Kidney epithelial cell (primary cell): ENCODE results near the gene ZKSCAN3. TPM values are rescaled to one million over a fixed set of nuclear protein-coding genes. Genes with fewer than 3 reads are reported as not detected.

ENCODE experiments used
- DNase-seq: peaks from one replicate; pipeline ENCODE4 v3.0.0-alpha.2; 2010; ENCODE audit warnings: low read depth
- H3K27me3 ChIP-seq: 2 replicates; pipeline ENCODE4 v1.6.0; 2011; ENCODE audit warnings: low read length; ENCODE audit not compliant: control insufficient read depth, insufficient read depth
- H3K36me3 ChIP-seq: 2 replicates; pipeline ENCODE4 v1.5.1; 2011; ENCODE audit warnings: low read length; ENCODE audit not compliant: control insufficient read depth, insufficient read depth
- H3K4me3 ChIP-seq: 2 replicates; pipeline ENCODE4 v1.5.1; 2011; ENCODE audit warnings: low read depth, mild to moderate bottlenecking, control low read depth, low read length
- CTCF ChIP-seq: IDR thresholded peaks from 2 replicates; pipeline ENCODE4 v1.5.1; 2011; ENCODE audit warnings: mild to moderate bottlenecking, moderate library complexity, low read length, control low read depth, inconsistent platforms; ENCODE audit not compliant: insufficient read depth, poor library complexity, severe bottlenecking
- total RNA-seq: library from RNA; depleted of rRNA; stranded (reverse); fragments of >200 nt; gene quantifications from 2 replicates; pipeline ENCODE4 v1.2.3, GENCODE V29; 2015

Gene ZKSCAN3
- total RNA-seq, 1 donor from 2014 or later = 5.5 TPM

DNA sequence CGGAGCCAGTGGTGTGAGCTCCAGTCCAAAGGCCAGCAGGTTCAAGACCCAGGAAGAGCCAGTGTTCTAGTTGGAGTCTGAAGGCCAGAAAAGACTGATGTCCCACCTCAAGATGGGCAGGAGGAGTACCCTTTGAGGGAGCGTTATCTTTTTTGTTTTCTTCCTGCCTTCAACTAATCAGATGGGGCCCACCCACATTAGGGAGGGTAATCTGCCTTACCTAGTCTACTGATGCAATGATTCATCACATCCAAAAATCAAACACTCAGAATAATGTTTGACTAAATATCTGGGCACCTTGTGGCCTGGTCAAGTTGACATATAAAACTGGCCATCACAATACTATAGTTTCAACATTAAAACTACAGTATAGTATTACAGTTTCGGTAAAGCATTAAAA lies 19.7 kb downstream of the ZKSCAN3 start:
- Histone ChIP-seq H3K4me3 (no peak overlapping the region), H3K27me3 (no peaks in the 10 kb centered on the region), H3K36me3 (no peaks in the 10 kb centered on the region)
- TF ChIP-seq CTCF = no peak
- no peak for DNase-seq

- no peak for DNase-seq
- H3K4me3 ChIP-seq = no peak overlapping the region
- H3K27me3 ChIP-seq = no peaks in the 10 kb centered on the region
- H3K36me3 ChIP-seq = no peaks in the 10 kb centered on the region
- no peak for TF ChIP-seq CTCF
Observed at GRCh38 chr6:28370440-28370839, 20.7 kb downstream of the ZKSCAN3 start.

- Histone ChIP-seq H3K27me3 (no peaks in the 10 kb centered on the region), H3K36me3 (no peaks in the 10 kb centered on the region), H3K4me3 (no peak overlapping the region)
- no peak for DNase-seq
- TF ChIP-seq CTCF = no peak
Observed at GRCh38 chr6:28371280-28371679, 21.5 kb downstream of the ZKSCAN3 start.

GRCh38 chr6:28371706-28372451 lies 22.1 kb downstream of the ZKSCAN3 start:
- H3K4me3 ChIP-seq = no peak overlapping the region
- no peak for TF ChIP-seq CTCF
- no peaks in the 10 kb centered on the region for H3K27me3 ChIP-seq
- DNase-seq = no peak
- no peaks in the 10 kb centered on the region for H3K36me3 ChIP-seq

GRCh38 chr6:28373925-28374324 lies 24.2 kb downstream of the ZKSCAN3 start:
- H3K27me3 ChIP-seq = no peaks in the 10 kb centered on the region
- H3K36me3 ChIP-seq = no peaks in the 10 kb centered on the region
- H3K4me3 ChIP-seq = no peak overlapping the region
- TF ChIP-seq CTCF = no peak
- DNase-seq = no peak

DNA sequence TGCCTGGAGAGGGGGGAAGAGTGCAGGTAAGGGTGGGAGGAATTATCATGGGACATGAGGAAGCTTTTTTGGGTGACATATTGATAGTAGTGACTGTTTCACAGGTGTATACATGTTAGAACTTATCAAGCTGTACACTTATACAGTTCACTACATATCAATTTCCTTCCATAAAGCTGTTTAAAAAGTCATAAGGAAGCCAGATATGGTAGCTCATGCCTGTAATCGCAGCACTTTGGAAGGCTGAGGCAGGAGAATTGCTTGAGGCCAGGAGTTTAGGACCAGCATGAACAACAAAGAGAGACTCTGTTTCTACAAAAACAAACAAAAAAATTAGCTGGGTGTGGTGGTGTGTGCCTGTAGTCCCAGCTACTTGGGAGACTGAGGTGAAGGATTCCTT lies 28.1 kb downstream of the ZKSCAN3 start:
- no peak for DNase-seq
- no peak for TF ChIP-seq CTCF
- Histone ChIP-seq H3K4me3 (no peak overlapping the region), H3K36me3 (no peaks in the 10 kb centered on the region), H3K27me3 (no peaks in the 10 kb centered on the region)
